Measurements from ENCODE around the gene SH3BP4.

Gene SH3BP4

GRCh38 chr2:234951664-234952269 is at the start of gene SH3BP4:
Gene SH3BP4, plus strand, starts transcription at chr2:234952017. Its CDS starts 82,986 bp downstream, at chr2:235035003.
- no peak for TF ChIP-seq POLR2A (IDR thresholded peaks at IDR 0.05; ENCODE audit: low read length)
- TF ChIP-seq GATA1 (IDR thresholded peaks at IDR 0.05; ENCODE audit: low read depth, low read length): no peak
- DNase-seq: peak; percentile 34 to 45

- DNase-seq: no peak
- TF ChIP-seq POLR2A (IDR thresholded peaks at IDR 0.05; ENCODE audit: low read length) (no peak), GATA1 (IDR thresholded peaks at IDR 0.05; ENCODE audit: low read depth, low read length) (no peak)
Measured at GRCh38 chr2:234904785-234905184, 47.0 kb upstream of the SH3BP4 start.

- DNase-seq: no peak
- TF ChIP-seq POLR2A (IDR thresholded peaks at IDR 0.05; ENCODE audit: low read length) (no peak), GATA1 (IDR thresholded peaks at IDR 0.05; ENCODE audit: low read depth, low read length) (no peak)
Measured at GRCh38 chr2:234905547-234906265, 46.1 kb upstream of the SH3BP4 start.

- DNase-seq: no peak
- TF ChIP-seq POLR2A (IDR thresholded peaks at IDR 0.05; ENCODE audit: low read length): no peak
- TF ChIP-seq GATA1 (IDR thresholded peaks at IDR 0.05; ENCODE audit: low read depth, low read length): no peak
Measured at GRCh38 chr2:234910186-234910679, 41.6 kb upstream of the SH3BP4 start.

- no peak for DNase-seq
- TF ChIP-seq GATA1 (IDR thresholded peaks at IDR 0.05; ENCODE audit: low read depth, low read length) (no peak), POLR2A (IDR thresholded peaks at IDR 0.05; ENCODE audit: low read length) (no peak)
Measured at GRCh38 chr2:234911271-234911670, 40.5 kb upstream of the SH3BP4 start.

GRCh38 chr2:234912437-234912836 is 39.4 kb upstream of the SH3BP4 start:
- DNase-seq: no peak
- TF ChIP-seq POLR2A (IDR thresholded peaks at IDR 0.05; ENCODE audit: low read length) (no peak), GATA1 (IDR thresholded peaks at IDR 0.05; ENCODE audit: low read depth, low read length) (no peak)

GRCh38 chr2:234913208-234913626 is 38.6 kb upstream of the SH3BP4 start:
- TF ChIP-seq POLR2A (IDR thresholded peaks at IDR 0.05; ENCODE audit: low read length): no peak
- no peak for TF ChIP-seq GATA1 (IDR thresholded peaks at IDR 0.05; ENCODE audit: low read depth, low read length)
- DNase-seq: no peak

- DNase-seq: no peak
- no peak for TF ChIP-seq GATA1 (IDR thresholded peaks at IDR 0.05; ENCODE audit: low read depth, low read length)
- no peak for TF ChIP-seq POLR2A (IDR thresholded peaks at IDR 0.05; ENCODE audit: low read length)
Measured at GRCh38 chr2:234914371-234915154, 37.3 kb upstream of the SH3BP4 start.

GRCh38 chr2:234916674-234917073 is 35.1 kb upstream of the SH3BP4 start:
- DNase-seq: no peak
- TF ChIP-seq GATA1 (IDR thresholded peaks at IDR 0.05; ENCODE audit: low read depth, low read length) (no peak), POLR2A (IDR thresholded peaks at IDR 0.05; ENCODE audit: low read length) (no peak)

- no peak for DNase-seq
- TF ChIP-seq GATA1 (IDR thresholded peaks at IDR 0.05; ENCODE audit: low read depth, low read length): no peak
- TF ChIP-seq POLR2A (IDR thresholded peaks at IDR 0.05; ENCODE audit: low read length): no peak
Measured at GRCh38 chr2:234917211-234917975, 34.4 kb upstream of the SH3BP4 start.

GRCh38 chr2:234919711-234920110 is 32.1 kb upstream of the SH3BP4 start:
- TF ChIP-seq GATA1 (IDR thresholded peaks at IDR 0.05; ENCODE audit: low read depth, low read length) (no peak), POLR2A (IDR thresholded peaks at IDR 0.05; ENCODE audit: low read length) (no peak)
- no peak for DNase-seq

- no peak for DNase-seq
- TF ChIP-seq GATA1 (IDR thresholded peaks at IDR 0.05; ENCODE audit: low read depth, low read length): no peak
- TF ChIP-seq POLR2A (IDR thresholded peaks at IDR 0.05; ENCODE audit: low read length): no peak
Measured at GRCh38 chr2:234920836-234921235, 31.0 kb upstream of the SH3BP4 start.

GRCh38 chr2:234929002-234929401 is 22.8 kb upstream of the SH3BP4 start:
- no peak for TF ChIP-seq GATA1 (IDR thresholded peaks at IDR 0.05; ENCODE audit: low read depth, low read length)
- no peak for DNase-seq

Measured in erythroblast (primary cell).